IPS-18a (cell line): Measurements from ENCODE around the gene GAB2.

Experiments
- H3K27ac ChIP-seq: one replicate; pipeline ENCODE4 v1.5.1; 2013; ENCODE audit warnings: low read length
- H3K27me3 ChIP-seq: one replicate; pipeline ENCODE4 v1.6.1; 2013; ENCODE audit warnings: mild to moderate bottlenecking, low read length; ENCODE audit not compliant: control insufficient read depth, insufficient read depth
- H3K36me3 ChIP-seq: one replicate; pipeline ENCODE4 v1.6.1; 2013; ENCODE audit warnings: low read depth, low read length; ENCODE audit not compliant: control insufficient read depth
- H3K4me1 ChIP-seq: one replicate; pipeline ENCODE4 v1.6.1; 2013; ENCODE audit warnings: low read depth, low read length; ENCODE audit not compliant: control insufficient read depth
- H3K4me3 ChIP-seq: one replicate; pipeline ENCODE4 v1.5.1; 2013; ENCODE audit warnings: low read length
- H3K9ac ChIP-seq: one replicate; pipeline ENCODE4 v1.6.1; 2013; ENCODE audit warnings: mild to moderate bottlenecking, low read length, moderate library complexity
- H3K9me3 ChIP-seq: one replicate; pipeline ENCODE4 v1.6.1; 2013; ENCODE audit warnings: low read depth, low read length; ENCODE audit not compliant: control insufficient read depth

GAB2 gene

DNA sequence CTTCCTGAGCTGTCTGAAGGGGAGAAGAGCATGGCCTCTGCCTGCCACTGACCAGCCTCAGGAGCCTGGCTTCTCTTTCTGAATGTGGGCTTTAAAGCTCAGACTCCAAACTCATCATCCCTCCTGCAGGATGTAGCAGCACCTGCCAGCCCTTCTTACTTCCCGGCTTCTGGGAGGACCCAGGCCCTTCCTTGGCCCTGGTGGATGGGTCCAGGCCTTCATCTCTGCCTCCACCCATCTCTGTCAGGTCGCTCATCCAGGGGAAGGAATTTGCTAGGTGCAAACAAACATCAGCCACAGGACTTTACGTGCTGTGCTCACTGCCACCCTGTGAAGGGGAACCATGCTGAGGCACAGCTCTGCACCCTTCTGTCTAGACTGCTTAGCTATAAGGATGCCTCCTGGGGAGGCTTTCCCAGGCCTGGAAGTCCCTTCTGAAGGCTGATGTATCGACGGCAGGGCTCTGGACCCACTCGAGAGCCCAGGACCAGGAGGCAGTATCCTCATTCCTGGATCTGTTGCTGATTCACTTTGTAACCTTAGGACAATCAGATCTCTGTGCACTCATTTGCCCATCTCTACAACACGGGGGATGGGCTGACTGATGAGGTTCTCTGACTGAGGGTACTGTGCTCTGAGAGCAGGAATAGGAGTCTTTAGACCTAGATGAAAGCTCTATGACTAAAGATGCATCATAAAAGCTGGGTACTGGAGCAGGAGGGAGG is 198.0 kb downstream of the GAB2 start:
- H3K4me1 ChIP-seq: no peaks in the 10 kb centered on the region
- no peak overlapping the region for H3K4me3 ChIP-seq
- no peaks in the 10 kb centered on the region for H3K9me3 ChIP-seq
- H3K27ac ChIP-seq: no peak overlapping the region
- no peaks in the 10 kb centered on the region for H3K27me3 ChIP-seq
- H3K36me3 ChIP-seq: no peaks in the 10 kb centered on the region
- no peak overlapping the region for H3K9ac ChIP-seq

DNA sequence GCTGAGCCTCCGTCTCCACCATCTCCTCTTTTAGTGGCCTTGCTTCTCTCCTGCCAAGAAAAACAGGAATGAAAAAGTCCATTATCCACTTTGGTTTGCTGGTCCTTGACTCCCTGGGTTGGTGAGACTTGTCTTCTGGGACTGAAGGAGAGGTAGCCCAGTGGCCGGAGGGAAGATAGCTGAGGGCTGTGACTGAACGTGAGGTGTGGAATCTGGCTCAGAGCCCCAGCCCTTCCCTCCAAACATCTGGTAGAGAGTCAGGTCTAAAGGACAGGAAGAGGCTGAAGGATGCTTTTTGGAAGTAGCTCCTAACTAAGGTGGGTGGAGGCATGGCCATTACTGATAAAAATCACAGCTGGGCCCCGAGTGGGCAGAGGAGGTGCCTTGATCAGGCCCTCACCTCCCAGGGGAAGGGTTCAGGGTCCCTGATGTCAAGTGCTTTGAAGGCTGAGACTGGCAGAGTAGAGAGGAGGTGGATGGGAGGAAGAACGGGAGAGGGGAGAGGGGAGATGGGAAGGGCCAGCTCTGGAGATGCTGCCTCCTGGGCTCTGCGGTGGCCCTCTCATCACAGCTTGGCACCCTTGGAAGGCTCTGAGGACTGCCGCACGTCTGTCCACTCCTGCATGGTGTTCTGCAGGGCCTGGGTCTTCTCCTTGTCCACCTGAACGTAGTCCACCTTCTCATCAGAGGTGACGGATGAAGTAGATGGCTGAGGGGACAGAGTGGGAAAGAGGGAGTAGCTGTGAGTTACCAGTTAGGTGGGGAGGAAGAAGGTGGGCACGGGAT is 198.7 kb downstream of the GAB2 start:
- Histone ChIP-seq H3K27me3 (no peaks in the 10 kb centered on the region), H3K4me1 (no peaks in the 10 kb centered on the region), H3K36me3 (no peaks in the 10 kb centered on the region), H3K9me3 (no peaks in the 10 kb centered on the region), H3K4me3 (no peak overlapping the region), H3K9ac (no peak overlapping the region), H3K27ac (no peak overlapping the region)

DNA sequence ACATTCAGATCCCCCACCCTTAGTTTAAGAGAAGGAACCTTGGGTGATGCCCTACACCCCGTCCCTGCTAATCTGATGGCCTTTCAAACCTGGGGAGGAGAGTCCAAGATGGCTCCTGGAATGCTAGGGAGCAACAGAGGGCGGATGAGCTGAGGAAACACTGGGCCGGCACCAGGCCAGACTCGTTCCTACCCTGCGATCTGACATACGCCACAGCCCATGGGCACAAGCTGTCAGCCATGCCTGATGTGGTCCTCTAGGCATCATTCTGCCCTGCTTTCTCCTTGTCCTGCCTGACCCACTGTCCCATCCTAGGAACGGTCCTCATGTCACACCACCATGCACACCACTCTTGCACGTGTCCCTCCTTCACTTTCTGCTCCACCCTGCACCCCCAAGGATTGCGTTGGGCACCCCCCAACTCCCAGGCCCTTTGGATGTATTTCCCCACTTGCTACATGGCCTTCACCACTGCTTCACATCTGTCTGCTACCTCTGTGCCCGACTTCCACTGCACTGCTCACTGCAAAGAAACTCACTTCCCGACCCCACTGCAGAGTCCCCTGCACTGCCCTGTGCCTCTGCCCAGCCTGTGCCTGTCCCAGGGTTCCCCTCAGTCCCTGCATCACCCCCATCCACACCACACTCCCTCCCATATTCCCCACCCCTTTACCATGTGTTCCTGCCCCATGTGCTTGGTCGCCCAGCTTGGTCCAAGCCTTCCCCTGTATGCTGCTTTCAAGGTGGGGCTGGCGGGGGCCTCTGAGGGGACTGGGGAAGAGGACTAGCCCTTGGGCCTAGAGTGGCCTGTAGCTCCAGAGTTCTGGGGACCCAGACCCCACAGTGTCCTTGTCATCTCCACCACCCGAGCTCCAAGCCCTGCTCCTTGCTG is 199.7 kb downstream of the GAB2 start:
- no peaks in the 10 kb centered on the region for H3K27me3 ChIP-seq
- H3K9me3 ChIP-seq: no peaks in the 10 kb centered on the region
- H3K4me3 ChIP-seq: no peak overlapping the region
- H3K4me1 ChIP-seq: no peaks in the 10 kb centered on the region
- no peaks in the 10 kb centered on the region for H3K36me3 ChIP-seq
- H3K27ac ChIP-seq: no peak overlapping the region
- no peak overlapping the region for H3K9ac ChIP-seq

DNA sequence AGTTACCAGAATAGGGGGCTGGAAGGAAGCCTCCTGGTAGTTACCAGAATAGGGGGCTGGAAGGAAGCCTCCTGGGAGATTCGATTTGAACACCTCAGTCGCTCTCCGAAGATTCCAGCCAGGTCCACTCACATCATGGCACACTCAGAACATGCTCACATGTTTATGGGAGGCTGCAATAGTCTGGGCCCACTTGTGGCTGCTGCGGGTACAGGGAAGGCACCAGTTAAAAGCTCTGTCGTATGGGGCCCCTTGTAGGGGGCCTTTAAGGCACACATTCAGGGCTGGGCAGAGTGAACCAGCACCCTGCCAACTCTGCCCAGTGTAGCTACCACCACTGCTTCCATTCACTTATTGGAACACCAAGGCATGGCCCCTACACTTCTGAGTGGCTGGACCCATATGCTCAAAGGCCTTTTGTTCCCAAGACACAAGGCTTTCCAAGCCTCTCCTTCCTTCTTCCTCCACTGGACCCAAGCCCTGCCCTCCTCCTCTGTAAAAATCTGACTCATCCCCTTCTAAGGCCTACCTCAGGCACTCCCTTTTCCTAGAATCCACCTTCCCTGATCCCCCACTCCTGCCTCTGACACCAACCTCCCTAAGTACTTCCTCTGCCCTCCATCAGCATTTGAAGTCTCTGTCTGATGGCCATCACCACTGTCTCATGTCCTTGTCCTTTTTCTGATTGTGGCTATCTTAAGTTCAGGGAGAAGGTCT is 200.9 kb downstream of the GAB2 start:
- Histone ChIP-seq H3K27me3 (no peaks in the 10 kb centered on the region), H3K4me3 (no peak overlapping the region), H3K36me3 (no peaks in the 10 kb centered on the region), H3K9ac (no peak overlapping the region), H3K27ac (no peak overlapping the region), H3K9me3 (no peaks in the 10 kb centered on the region), H3K4me1 (no peaks in the 10 kb centered on the region)

DNA sequence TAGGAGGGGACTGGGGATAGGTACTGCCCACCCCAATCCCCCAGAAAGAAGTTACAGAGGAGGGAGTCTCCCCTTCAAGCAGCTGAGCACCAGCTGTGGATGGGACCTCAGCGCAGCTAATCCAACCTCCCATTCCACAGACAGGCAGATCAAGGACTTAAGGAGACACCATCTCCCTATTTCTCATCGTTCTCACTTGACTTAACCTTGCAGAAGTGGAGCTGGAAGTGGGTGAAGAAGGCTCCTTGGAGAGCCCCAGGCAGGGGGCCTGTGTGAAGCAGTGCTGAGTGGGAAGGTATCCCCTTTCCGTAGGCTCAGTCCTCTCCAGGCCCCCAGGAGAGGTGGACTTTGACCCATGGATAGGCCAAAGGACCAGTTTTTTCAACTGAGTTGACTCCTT is 201.6 kb downstream of the GAB2 start:
- no peak overlapping the region for H3K4me3 ChIP-seq
- no peaks in the 10 kb centered on the region for H3K36me3 ChIP-seq
- H3K9ac ChIP-seq: no peak overlapping the region
- no peak overlapping the region for H3K27ac ChIP-seq
- no peaks in the 10 kb centered on the region for H3K9me3 ChIP-seq
- H3K4me1 ChIP-seq: no peaks in the 10 kb centered on the region
- H3K27me3 ChIP-seq: no peaks in the 10 kb centered on the region

DNA sequence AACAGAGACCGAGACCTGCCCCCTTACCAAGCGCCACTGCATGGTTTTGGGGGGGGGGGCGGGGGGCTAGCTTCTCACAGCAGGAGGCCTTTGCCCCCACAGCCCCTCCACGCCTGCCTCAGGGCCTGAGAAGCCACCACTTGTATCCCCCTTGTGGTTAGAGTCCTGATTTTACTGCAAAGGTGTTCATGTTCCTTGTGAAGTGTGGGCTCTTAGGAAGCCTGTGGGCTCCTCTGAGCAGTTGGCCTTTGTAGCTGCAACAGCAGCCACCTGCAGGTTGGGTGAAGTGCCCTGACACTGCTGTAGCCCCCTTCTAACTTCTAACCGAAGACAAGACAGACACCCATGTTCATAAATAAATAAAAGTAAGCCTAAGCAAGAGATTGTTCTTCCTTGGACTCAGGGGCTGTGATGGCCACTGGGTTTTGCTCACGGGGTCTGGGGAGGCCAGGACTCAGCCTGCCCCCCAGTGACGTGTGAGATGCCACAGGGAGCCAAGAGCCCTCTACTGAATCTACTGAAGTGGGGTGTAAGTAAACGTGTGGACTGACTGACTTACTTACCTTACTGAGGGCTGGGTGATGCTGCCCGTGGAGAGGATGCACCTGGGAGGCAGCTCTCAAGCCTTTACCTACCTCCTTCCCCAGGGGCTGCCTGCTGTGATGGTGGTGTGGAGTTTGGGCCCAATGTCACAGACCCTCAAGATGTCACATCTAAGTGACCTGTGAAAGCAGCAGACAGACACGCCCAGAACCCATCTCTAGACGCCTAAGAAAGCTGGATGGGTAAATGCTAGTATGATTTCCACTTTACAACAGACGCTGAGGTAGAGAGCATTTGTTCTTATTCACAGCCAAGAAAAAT is 203.1 kb downstream of the GAB2 start:
- no peak overlapping the region for H3K4me3 ChIP-seq
- H3K9ac ChIP-seq: no peak overlapping the region
- no peaks in the 10 kb centered on the region for H3K36me3 ChIP-seq
- H3K9me3 ChIP-seq: no peaks in the 10 kb centered on the region
- H3K27ac ChIP-seq: no peak overlapping the region
- no peaks in the 10 kb centered on the region for H3K27me3 ChIP-seq
- H3K4me1 ChIP-seq: no peaks in the 10 kb centered on the region

DNA sequence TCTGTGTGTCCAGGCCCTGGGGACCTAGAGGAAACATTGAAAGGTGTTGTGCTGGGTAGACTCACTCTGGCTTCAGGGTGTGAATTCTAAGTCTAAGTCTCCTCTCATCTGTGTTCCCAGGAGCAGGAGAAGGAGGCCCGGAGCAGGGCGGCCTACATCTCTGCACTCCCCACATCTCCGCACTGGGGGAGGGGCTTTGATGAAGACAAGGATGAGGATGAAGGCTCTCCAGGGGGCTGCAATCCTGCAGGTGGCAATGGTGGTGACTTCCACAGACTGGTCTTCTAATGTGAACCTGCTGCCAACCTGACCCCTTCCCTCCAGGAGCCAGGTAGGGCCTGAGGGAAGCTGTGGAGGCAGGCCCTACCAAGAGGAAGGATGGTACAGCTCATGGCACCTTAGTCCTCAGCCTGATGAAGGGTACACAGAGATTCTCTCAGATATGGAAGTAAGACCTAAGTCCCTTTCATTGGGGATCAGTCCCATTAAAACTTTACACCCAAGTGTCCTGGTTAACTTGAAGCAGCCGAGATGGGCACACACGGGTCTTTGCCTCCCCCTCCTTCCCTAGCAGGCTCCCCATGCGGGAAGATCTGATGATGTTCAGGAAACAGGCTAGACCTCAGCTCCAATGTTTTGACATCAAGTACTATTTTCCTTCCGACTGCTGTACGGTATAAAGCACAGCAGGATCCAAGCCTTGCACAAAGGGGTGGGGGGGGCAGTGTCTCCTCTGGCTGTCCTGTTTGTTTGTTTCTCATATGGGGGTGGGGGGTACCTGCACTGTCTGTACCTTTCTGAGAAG is 203.9 kb downstream of the GAB2 start:
- Histone ChIP-seq H3K4me1 (no peaks in the 10 kb centered on the region), H3K9me3 (no peaks in the 10 kb centered on the region), H3K9ac (no peak overlapping the region), H3K27me3 (no peaks in the 10 kb centered on the region), H3K36me3 (no peaks in the 10 kb centered on the region), H3K4me3 (no peak overlapping the region), H3K27ac (no peak overlapping the region)

DNA sequence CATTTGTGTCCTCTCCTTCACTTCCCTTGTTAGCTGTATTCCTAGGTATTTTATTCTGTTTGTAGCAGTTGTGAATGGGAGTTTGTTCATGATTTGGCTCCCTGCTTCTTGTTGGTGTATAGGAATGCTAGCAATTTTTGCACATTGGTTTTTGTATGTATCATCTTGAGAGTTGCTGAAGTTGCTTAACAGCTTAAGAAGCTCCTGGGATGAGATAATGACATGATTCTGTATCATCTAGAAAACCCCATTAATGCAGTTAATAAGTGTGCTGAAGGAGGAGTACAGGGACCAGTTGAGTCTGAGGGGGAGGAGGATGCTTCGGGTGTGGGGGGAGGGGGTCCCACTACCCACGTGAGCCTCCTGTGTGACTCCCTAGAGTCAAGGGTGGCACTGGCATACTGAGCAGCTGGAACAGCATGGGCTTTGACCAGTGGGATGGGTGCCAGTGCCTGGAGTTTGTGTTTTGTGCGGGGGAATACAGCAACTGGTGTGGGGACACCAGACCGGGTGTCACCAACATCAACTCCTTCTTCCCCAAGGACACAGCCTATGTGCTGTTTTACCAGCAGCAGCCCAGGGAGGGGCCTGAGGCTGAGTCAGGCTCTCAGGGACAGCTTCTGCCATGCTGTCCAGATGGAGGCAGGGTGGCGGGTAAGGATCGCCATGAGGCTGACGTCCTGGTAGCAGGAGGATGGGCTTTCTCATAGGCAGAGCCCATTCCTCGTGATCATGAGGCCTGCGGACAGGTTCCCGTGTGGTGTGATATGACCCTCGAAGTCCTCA is 204.8 kb downstream of the GAB2 start:
- Histone ChIP-seq H3K4me1 (no peaks in the 10 kb centered on the region), H3K9ac (no peak overlapping the region), H3K36me3 (no peaks in the 10 kb centered on the region), H3K4me3 (no peak overlapping the region), H3K27me3 (no peaks in the 10 kb centered on the region), H3K27ac (no peak overlapping the region), H3K9me3 (no peaks in the 10 kb centered on the region)

DNA sequence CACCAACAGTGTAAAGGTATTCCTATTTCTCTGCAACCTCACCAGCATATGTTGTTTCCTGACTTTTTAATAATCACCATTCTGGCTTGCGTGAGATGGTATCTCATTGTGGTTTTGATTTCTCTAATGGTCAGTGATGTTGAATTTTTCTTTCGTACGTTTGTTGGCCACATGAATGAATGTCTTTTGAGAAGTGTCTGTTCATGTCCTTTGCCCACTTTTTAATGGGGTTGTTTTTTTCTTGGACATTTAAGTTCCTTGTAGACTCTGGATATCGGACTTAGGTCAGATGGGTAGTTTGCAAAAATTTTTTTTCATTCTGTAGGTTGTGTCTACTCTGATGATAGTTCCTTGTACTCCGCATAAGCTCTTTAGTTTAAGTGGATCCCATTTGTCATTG is 206.1 kb downstream of the GAB2 start:
- no peak overlapping the region for H3K27ac ChIP-seq
- no peaks in the 10 kb centered on the region for H3K4me1 ChIP-seq
- H3K27me3 ChIP-seq: no peaks in the 10 kb centered on the region
- no peak overlapping the region for H3K4me3 ChIP-seq
- H3K9me3 ChIP-seq: no peaks in the 10 kb centered on the region
- no peak overlapping the region for H3K9ac ChIP-seq
- H3K36me3 ChIP-seq: no peaks in the 10 kb centered on the region
